HepG2 (cell line): Measurements from ENCODE around the gene RLN3. TPM values are rescaled to one million over a fixed set of nuclear protein-coding genes. Genes with fewer than 3 reads are reported as not detected.
A peak's percentile ranks its signal among the peaks of the same experiment; 100 is the strongest.

Experiments used
- ATAC-seq: fragments of 200-7000 bp; cut with Tn5 transposase; 3 replicates; pipeline ENCODE4 v1.9.1; 2020; ENCODE audit warnings: mild to moderate bottlenecking, moderate library complexity
- BruUV-seq: library from RNA; stranded (reverse); fragments of 400-500 nt; replicated peaks from 2 replicates; lab custom pipeline; 2021; lab: Mats Ljungman, UMichigan
- CTCF ChIA-PET: fragments of 300-600 bp; formaldehyde crosslinking; extraction: SDS; loops from one replicate; lab custom pipeline; 2021; ENCODE audit warnings: low total read pairs, inconsistent platforms, low intra/inter-chr PET ratio; lab: Yijun Ruan, JAX
- POLR2A ChIA-PET: fragments of 350-600 bp; sonication (Branson Sonifier 250); formaldehyde crosslinking; loops from one replicate; lab custom pipeline; 2020; ENCODE audit warnings: antibody characterized with exemption, inconsistent platforms; lab: Yijun Ruan, JAX
- DNase-seq: peaks from one replicate; pipeline ENCODE4 v3.0.0-alpha.2; 2015; ENCODE audit warnings: low spot score
- FAIRE-seq: peaks from 3 replicates; lab custom pipeline; 2011; peaks lifted over from hg19 to GRCh38; lab: Jason Lieb, UNC
- H2AFZ ChIP-seq: one replicate; pipeline ENCODE4 v1.6.1; 2011; ENCODE audit warnings: low read length, inconsistent platforms
- H3K27ac ChIP-seq: fragments of 300-600 bp; 3 replicates; pipeline ENCODE4 v1.8.0; 2011; ENCODE audit warnings: mixed run types, mild to moderate bottlenecking, mixed read lengths, low read length, inconsistent platforms; ENCODE audit not compliant: insufficient read depth; ENCODE audit errors: extremely low read length
- H3K27me3 ChIP-seq, 2 experiments: fragments of 200-600 bp in 1 of 2; 2 replicates in 1 of 2; 3 replicates in 1 of 2; pipeline versions ENCODE4 v1.6.0 to v1.8.0; 2011; ENCODE audit warnings: low read length in 2 of 2, mild to moderate bottlenecking in 2 of 2, moderate library complexity in 2 of 2, inconsistent platforms in 1 of 2; ENCODE audit not compliant: insufficient read depth in 2 of 2, control insufficient read depth in 1 of 2
- H3K36me3 ChIP-seq, 2 experiments: fragments of 200-600 bp in 1 of 2; replicated peaks in 1 of 2; 2 replicates in 1 of 2; 3 replicates in 1 of 2; pipeline versions ENCODE4 v1.5.1 to v1.8.0; 2011; ENCODE audit warnings: low read length in 2 of 2, inconsistent platforms in 1 of 2; ENCODE audit not compliant: insufficient read depth in 2 of 2, control insufficient read depth in 1 of 2
- H3K4me1 ChIP-seq: 2 replicates; pipeline ENCODE4 v1.5.1; 2012; ENCODE audit warnings: low read length, inconsistent platforms; ENCODE audit not compliant: insufficient read depth
- H3K4me2 ChIP-seq: 2 replicates; pipeline ENCODE4 v1.6.0; 2011; ENCODE audit warnings: low read depth, low read length, inconsistent platforms
- H3K4me3 ChIP-seq, 3 experiments: fragments of 200-600 bp in 1 of 3; sonication (generic), shearing (Covaris generic) in 1 of 3; replicated peaks in 1 of 3; 2 replicates each; pipeline ENCODE4 v1.5.1; 2011 to 2016; ENCODE audit warnings: low read length in 3 of 3, inconsistent platforms in 2 of 3, low read depth in 2 of 3, mild to moderate bottlenecking in 2 of 3, control low read depth in 1 of 3, mixed read lengths in 1 of 3; ENCODE audit not compliant: insufficient read depth in 1 of 3
- H3K79me2 ChIP-seq: one replicate; pipeline ENCODE4 v1.6.1; 2011; ENCODE audit warnings: low read length, inconsistent platforms; ENCODE audit not compliant: insufficient read depth
- H3K9ac ChIP-seq: 2 replicates; pipeline ENCODE4 v1.6.0; 2011; ENCODE audit warnings: mild to moderate bottlenecking, low read depth, low read length, inconsistent platforms; ENCODE audit not compliant: insufficient read depth
- H3K9me3 ChIP-seq: 2 replicates; pipeline ENCODE4 v1.5.1; 2012; ENCODE audit warnings: mild to moderate bottlenecking, low read length
- H4K20me1 ChIP-seq: 2 replicates; pipeline ENCODE4 v1.6.0; 2011; ENCODE audit warnings: inconsistent platforms, mild to moderate bottlenecking, low read length, moderate library complexity; ENCODE audit not compliant: insufficient read depth
- ETV5 ChIP-seq: IDR thresholded peaks from 2 replicates; pipeline ENCODE4 v1.6.1; 2018; ENCODE audit warnings: missing biosample characterization, missing genetic modification reagents, inconsistent platforms, borderline replicate concordance
- GZF1 ChIP-seq: sonication (generic); formaldehyde crosslinking; IDR thresholded peaks from 2 replicates; pipeline ENCODE4 v1.5.1; 2020; ENCODE audit warnings: mild to moderate bottlenecking, missing genetic modification reagents
- RERE ChIP-seq: IDR thresholded peaks from 2 replicates; pipeline ENCODE4 v1.6.1; 2016; ENCODE audit warnings: low read depth, missing genetic modification reagents, missing compliant biosample characterization
- ZNF318 ChIP-seq: sonication (generic); formaldehyde crosslinking; IDR thresholded peaks from 2 replicates; pipeline ENCODE4 v1.4.0; 2020; ENCODE audit warnings: mild to moderate bottlenecking, missing genetic modification reagents
- ZNF446 ChIP-seq: sonication (generic); formaldehyde crosslinking; IDR thresholded peaks from 2 replicates; pipeline ENCODE4 v1.5.0; 2020; ENCODE audit warnings: mild to moderate bottlenecking, missing genetic modification reagents
- ZNF570 ChIP-seq: sonication (generic); formaldehyde crosslinking; IDR thresholded peaks from 2 replicates; pipeline ENCODE4 v1.4.0; 2020; ENCODE audit warnings: mild to moderate bottlenecking, missing genetic modification reagents, borderline replicate concordance
- WGBS: methylation state at CpG from one replicate; pipeline ENCODE4 v1.1.6; 2017; ENCODE audit warnings: low lambda C conversion rate; 5-methylcytosine and 5-hydroxymethylcytosine counted together
- in situ Hi-C: cut with HindIII; loops from 2 replicates; pipeline ENCODE4 v1.10.0; 2017; ENCODE audit warnings: low pct_unique_long_range_greater_than_20kb; ENCODE audit not compliant: extremely low pct_ligation_motif_present
- intact Hi-C: fragments of 100-400 bp; cut with micrococcal nuclease; formaldehyde crosslinking; loops from one replicate; pipeline ENCODE4 v1.10.0; 2022; ENCODE audit not compliant: unreplicated experiment
- polyA plus RNA-seq, 8 experiments: library from polyadenylated mRNA; depleted of rRNA in 3 of 8; stranded (reverse) in 7 of 8; unstranded in 1 of 8; fragments of >200 nt; fragmentation: Illumina TruSeq in 4 of 8; extraction: Trizol in 4 of 8; gene quantifications; 2 replicates each; pipeline versions ENCODE4 v1.2.1 to v1.2.3, GENCODE V29; 2011 to 2016; ENCODE audit warnings: low read depth in 4 of 8, missing spikeins in 1 of 8, mixed read lengths in 1 of 8; ENCODE audit not compliant: insufficient read depth in 1 of 8
- total RNA-seq, 5 experiments: library from RNA; depleted of rRNA; stranded (reverse); fragments of >200 nt; fragmentation: Illumina TruSeq; extraction: Trizol; gene quantifications; 2 replicates each; pipeline ENCODE4 v1.2.3, GENCODE V29; 2016; ENCODE audit warnings: low read depth in 1 of 5
- TF ChIP-seq, protein P1 (sequence below): IDR thresholded peaks from 2 replicates; pipeline ENCODE4 v1.6.1; 2016; ENCODE audit warnings: missing genetic modification reagents, missing compliant biosample characterization
- TF ChIP-seq, protein P2 (sequence below): sonication (generic); formaldehyde crosslinking; IDR thresholded peaks from 2 replicates; pipeline ENCODE4 v1.8.1; 2023; ENCODE audit warnings: missing genetic modification reagents, inconsistent platforms, borderline replicate concordance

RLN3 gene
- total and polyA plus RNA-seq, 2 of the 13 experiments (the other 11 are each of a cell fraction or from before 2014, with no cell fraction given) = not detected

DNA sequence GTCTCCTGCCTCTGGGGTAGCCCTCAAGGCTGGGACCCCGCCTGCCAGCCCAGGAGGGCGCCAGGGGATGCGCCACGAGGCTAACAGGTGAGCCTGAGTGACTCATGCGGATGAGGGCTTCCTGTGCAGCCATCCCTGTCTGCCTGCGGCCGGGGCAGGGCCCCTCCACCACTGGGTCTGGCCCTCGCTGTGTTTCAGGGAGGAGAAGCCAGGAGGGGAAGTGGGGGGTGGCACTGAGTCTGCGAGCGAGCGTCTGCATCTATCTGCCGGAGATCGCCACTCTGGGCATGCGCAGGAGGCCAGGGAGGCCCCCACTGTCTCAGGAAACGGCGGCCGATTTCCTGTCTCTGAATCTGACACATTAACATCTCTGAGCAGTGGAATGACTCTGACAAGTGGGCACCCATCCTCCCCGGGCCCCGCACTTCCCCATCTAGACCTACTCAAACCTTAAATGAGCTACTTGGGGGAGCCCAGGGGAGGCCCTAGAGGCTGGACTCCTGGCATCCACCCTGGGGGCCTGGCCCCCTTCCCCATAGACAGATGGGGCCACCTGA lies 41.5 kb upstream of the RLN3 start:
- in situ Hi-C loops (no loop called here), intact Hi-C loops (no loop called here)
- no peaks in the 10 kb centered on the region for H3K9me3 ChIP-seq
- no peak overlapping the region for H3K9ac ChIP-seq
- H2AFZ ChIP-seq = no peak overlapping the region
- ATAC-seq (peak; percentile 10; the same call in 2 of the 3 replicates), DNase-seq (no peak), FAIRE-seq (no peak)
- peaks cover 5 to 16% of the 10 kb centered on the region in 2 experiments; a peak in 3 of 5 replicates for H3K36me3 ChIP-seq
- BruUV-seq = no TSS peak
- peaks cover 35% of the 10 kb centered on the region for H3K4me1 ChIP-seq
- POLR2A ChIA-PET = no interaction called here
- H3K4me2 ChIP-seq = peak overlapping the region; percentile 33; the same call in 1 of the 2 replicates
- WGBS = 93% methylated on average over 3 of the region's 19 CpGs
- H3K4me3 ChIP-seq = no peak overlapping the region
- no peaks in the 10 kb centered on the region for H4K20me1 ChIP-seq
- H3K27me3 ChIP-seq = no peaks in the 10 kb centered on the region
- no peaks in the 10 kb centered on the region for H3K79me2 ChIP-seq
- CTCF ChIA-PET = no interaction called here
- H3K27ac ChIP-seq = no peak overlapping the region
- TF ChIP-seq, protein P1, sequence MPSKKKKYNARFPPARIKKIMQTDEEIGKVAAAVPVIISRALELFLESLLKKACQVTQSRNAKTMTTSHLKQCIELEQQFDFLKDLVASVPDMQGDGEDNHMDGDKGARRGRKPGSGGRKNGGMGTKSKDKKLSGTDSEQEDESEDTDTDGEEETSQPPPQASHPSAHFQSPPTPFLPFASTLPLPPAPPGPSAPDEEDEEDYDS (CRISPR knock-in tag) = no peak
- 0 out of 2 replicates have a peak, but pooled peaks have one; percentile 3 for TF ChIP-seq ETV5 (CRISPR knock-in tag)
- TF ChIP-seq ZNF570 = no peak
- TF ChIP-seq ZNF318 (CRISPR knock-in tag) = no peak
- TF ChIP-seq RERE (CRISPR knock-in tag) = no peak
- no peak for TF ChIP-seq ZNF446
- TF ChIP-seq GZF1 (CRISPR knock-in tag) = no peak
- TF ChIP-seq, protein P2, sequence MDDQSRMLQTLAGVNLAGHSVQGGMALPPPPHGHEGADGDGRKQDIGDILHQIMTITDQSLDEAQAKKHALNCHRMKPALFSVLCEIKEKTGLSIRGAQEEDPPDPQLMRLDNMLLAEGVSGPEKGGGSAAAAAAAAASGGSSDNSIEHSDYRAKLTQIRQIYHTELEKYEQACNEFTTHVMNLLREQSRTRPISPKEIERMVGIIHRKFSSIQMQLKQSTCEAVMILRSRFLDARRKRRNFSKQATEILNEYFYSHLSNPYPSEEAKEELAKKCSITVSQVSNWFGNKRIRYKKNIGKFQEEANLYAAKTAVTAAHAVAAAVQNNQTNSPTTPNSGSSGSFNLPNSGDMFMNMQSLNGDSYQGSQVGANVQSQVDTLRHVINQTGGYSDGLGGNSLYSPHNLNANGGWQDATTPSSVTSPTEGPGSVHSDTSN (CRISPR knock-in tag) = no peak
